Endothelial cell of umbilical vein (primary cell): ENCODE measurements around the gene MUCL3. TPM values are rescaled to one million over a fixed set of nuclear protein-coding genes. Genes with fewer than 3 reads are reported as not detected.

Source experiments
- BruUV-seq: library from RNA; stranded (reverse); fragments of 400-500 nt; replicated peaks from 2 replicates; lab custom pipeline; 2021; lab: Mats Ljungman, UMichigan
- CTCF ChIA-PET: fragments of 300-600, 350-600 bp; sonication (Branson Sonifier 250); formaldehyde crosslinking; loops from one replicate; lab custom pipeline; 2021; ENCODE audit warnings: antibody characterized with exemption, inconsistent platforms; lab: Charles Lee
- POLR2A ChIA-PET: fragments of 300-600, 350-600 bp; sonication (Branson Sonifier 250); formaldehyde crosslinking; loops from one replicate; lab custom pipeline; 2021; ENCODE audit warnings: antibody characterized with exemption, inconsistent platforms; lab: Charles Lee
- DNase-seq: peaks from one replicate; pipeline ENCODE4 v3.0.0-alpha.2; 2011; ENCODE audit warnings: low read depth, low spot score
- FAIRE-seq: peaks from 2 replicates; lab custom pipeline; 2011; peaks lifted over from hg19 to GRCh38; lab: Jason Lieb, UNC
- H2AFZ ChIP-seq: 2 replicates; pipeline ENCODE4 v1.6.0; 2012; ENCODE audit warnings: low read depth, low read length, control low read depth, inconsistent platforms
- H3K27ac ChIP-seq: 2 replicates; pipeline ENCODE4 v1.5.1; 2011; ENCODE audit warnings: low read depth, mild to moderate bottlenecking, control low read depth, low read length, moderate library complexity; ENCODE audit not compliant: insufficient read depth
- H3K27me3 ChIP-seq, 2 experiments: 2 replicates each; pipeline versions ENCODE4 v1.6.0 to v1.6.1; 2011; ENCODE audit warnings: low read length in 2 of 2, mixed read lengths in 1 of 2; ENCODE audit not compliant: control insufficient read depth in 2 of 2, insufficient read depth in 2 of 2
- H3K36me3 ChIP-seq, 2 experiments: 2 replicates in 1 of 2; 3 replicates in 1 of 2; pipeline ENCODE4 v1.5.1; 2011; ENCODE audit warnings: low read length in 2 of 2, mild to moderate bottlenecking in 1 of 2, moderate library complexity in 1 of 2; ENCODE audit not compliant: control insufficient read depth in 2 of 2, insufficient read depth in 2 of 2; ENCODE audit errors: extremely low read depth in 1 of 2
- H3K4me1 ChIP-seq: 3 replicates; pipeline ENCODE4 v1.5.1; 2011; ENCODE audit warnings: mild to moderate bottlenecking, low read length; ENCODE audit not compliant: control insufficient read depth, insufficient read depth; ENCODE audit errors: extremely low read depth
- H3K4me2 ChIP-seq: 2 replicates; pipeline ENCODE4 v1.6.1; 2011; ENCODE audit warnings: low read length, control low read depth, mixed read lengths; ENCODE audit not compliant: insufficient read depth
- H3K4me3 ChIP-seq, 3 experiments: fragments of 200-600 bp in 1 of 3; sonication (generic), shearing (Covaris generic) in 1 of 3; replicated peaks in 1 of 3; 2 replicates each; pipeline ENCODE4 v1.5.1; 2011 to 2016; ENCODE audit warnings: control low read depth in 3 of 3, low read length in 3 of 3, mild to moderate bottlenecking in 2 of 3, inconsistent platforms in 1 of 3, low read depth in 1 of 3, moderate library complexity in 1 of 3; ENCODE audit not compliant: insufficient read depth in 1 of 3
- H3K79me2 ChIP-seq: 2 replicates; pipeline ENCODE4 v1.6.0; 2012; ENCODE audit warnings: low read length, inconsistent platforms; ENCODE audit not compliant: control insufficient read depth, insufficient read depth
- H3K9ac ChIP-seq: replicated peaks from 2 replicates; pipeline ENCODE3; 2011; ENCODE audit warnings: low read length, control low read depth; ENCODE audit not compliant: insufficient read depth; ENCODE audit errors: extremely low read depth
- H3K9me1 ChIP-seq: replicated peaks from 3 replicates; pipeline ENCODE4 v1.6.0; 2011; ENCODE audit warnings: mild to moderate bottlenecking, low read length; ENCODE audit not compliant: control insufficient read depth, insufficient read depth; ENCODE audit errors: extremely low read depth
- H3K9me3 ChIP-seq: replicated peaks from 2 replicates; pipeline ENCODE4 v1.5.1; 2012; ENCODE audit warnings: low read length, inconsistent platforms; ENCODE audit not compliant: control insufficient read depth, insufficient read depth
- H4K20me1 ChIP-seq: replicated peaks from 2 replicates; pipeline ENCODE3; 2011; ENCODE audit warnings: mild to moderate bottlenecking, low read length; ENCODE audit not compliant: control insufficient read depth, insufficient read depth; ENCODE audit errors: extremely low read depth
- CTCF ChIP-seq, 2 donors: IDR thresholded peaks; 1 replicate in 1 of 2; 2 replicates in 1 of 2; pipeline ENCODE4 v1.5.1; 2011; ENCODE audit warnings: low read length in 2 of 2, mild to moderate bottlenecking in 2 of 2, moderate library complexity in 2 of 2, control low read depth in 1 of 2, inconsistent platforms in 1 of 2, low read depth in 1 of 2; ENCODE audit not compliant: insufficient read depth in 1 of 2; ENCODE audit errors: extremely low read depth in 1 of 2
- EZH2 ChIP-seq: IDR thresholded peaks from 2 replicates; pipeline ENCODE4 v1.6.1; 2012; ENCODE audit warnings: borderline replicate concordance, low read depth, mild to moderate bottlenecking, moderate library complexity, low read length, inconsistent platforms; ENCODE audit not compliant: severe bottlenecking
- GATA2 ChIP-seq: IDR thresholded peaks from 2 replicates; pipeline ENCODE4 v1.7.0; 2011; ENCODE audit warnings: low read depth, mild to moderate bottlenecking, moderate library complexity, mixed read lengths, low read length; ENCODE audit not compliant: insufficient read length, insufficient read depth
- JUN ChIP-seq: IDR thresholded peaks from 2 replicates; pipeline ENCODE4 v1.6.1; 2011; ENCODE audit warnings: borderline replicate concordance, low read depth; ENCODE audit not compliant: insufficient read length, insufficient read depth
- MAX ChIP-seq: IDR thresholded peaks from 2 replicates; pipeline ENCODE4 v1.6.1; 2011; ENCODE audit not compliant: insufficient read depth, insufficient read length
- MYC ChIP-seq: IDR thresholded peaks from one replicate; pipeline ENCODE4 v1.6.1; 2011; ENCODE audit warnings: mild to moderate bottlenecking, low read depth, low read length
- POLR2AphosphoS5 ChIP-seq: IDR thresholded peaks from 2 replicates; pipeline ENCODE4 v1.6.1; 2012; ENCODE audit warnings: low read depth, mild to moderate bottlenecking, control low read depth, low read length, moderate library complexity; ENCODE audit not compliant: insufficient read depth
- dilution Hi-C: fragments of 300-500 bp; cut with MboI; formaldehyde crosslinking; loops from one replicate; pipeline ENCODE4 v1.15.0; 2019; ENCODE audit warnings: low sequenced_read_pairs; ENCODE audit not compliant: extremely low pct_ligation_motif_present
- intact Hi-C: fragments of 100-400 bp; cut with micrococcal nuclease; formaldehyde crosslinking; loops from one replicate; pipeline ENCODE4 v1.10.0; 2022
- polyA plus RNA-seq, 4 experiments: library from polyadenylated mRNA; depleted of rRNA in 3 of 4; stranded (reverse) in 3 of 4; unstranded in 1 of 4; fragments of >200 nt; gene quantifications; 2 replicates each; pipeline versions ENCODE4 v1.2.1 to v1.2.3, GENCODE V29; 2011 to 2012; ENCODE audit warnings: missing spikeins in 1 of 4
- total RNA-seq: library from RNA; stranded (reverse); gene quantifications from 2 replicates; pipeline ENCODE4 v1.2.3, GENCODE V29; 2021

MUCL3 gene
- total and polyA plus RNA-seq, 2 donors (not counting 3 experiments of a cell fraction or from before 2014, with no cell fraction given) = not detected

- dilution Hi-C loops = no loop called here
- ChIA-PET POLR2A (no interaction called here), CTCF (no interaction called here)
- Histone ChIP-seq H3K4me2 (no peak overlapping the region), H3K4me3 (no peak overlapping the region), H3K36me3 (no peaks in the 10 kb centered on the region), H3K9ac (no peak overlapping the region), H3K4me1 (no peaks in the 10 kb centered on the region), H2AFZ (no peak overlapping the region), H3K9me1 (no peaks in the 10 kb centered on the region), H3K27ac (no peak overlapping the region), H3K79me2 (no peaks in the 10 kb centered on the region), H4K20me1 (no peaks in the 10 kb centered on the region), H3K9me3 (no peaks in the 10 kb centered on the region), H3K27me3 (peaks cover 2 to 7% of the 10 kb centered on the region in 2 experiments)
- intact Hi-C loops = no loop called here
- no peak for TF ChIP-seq MAX
- no peak for TF ChIP-seq JUN
- no peak for TF ChIP-seq POLR2AphosphoS5
- TF ChIP-seq EZH2 = no peak
- no peak for TF ChIP-seq CTCF (IDR thresholded peaks at IDR 0.05; ENCODE audit: extremely low read depth in 1 of 2, insufficient read depth in 1 of 2, low read depth in 1 of 2, low read length in 2 of 2)
- TF ChIP-seq GATA2 = no peak
- TF ChIP-seq MYC = no peak
- BruUV-seq = no TSS peak
- FAIRE-seq = no peak
- DNase-seq = no peak
Measured at GRCh38 chr6:30970946-30971345, 30.2 kb downstream of the MUCL3 start.
